Muscle layer of colon (tissue), 2 donors: Measurements from ENCODE around the gene FADS6.
"Not testable (repeated sequence)": the region's sequence is repeated elsewhere in the genome, so short reads cannot be mapped to it uniquely, and the experiment has no call there.

Experiments
- H3K27ac ChIP-seq: one replicate; pipeline ENCODE4 v1.7.0; 2013; ENCODE audit warnings: low read depth, mild to moderate bottlenecking, low read length, moderate library complexity
- H3K27me3 ChIP-seq, 2 donors: one replicate each; pipeline ENCODE4 v1.7.0; 2013; ENCODE audit warnings: low read length in 2 of 2, mild to moderate bottlenecking in 2 of 2; ENCODE audit not compliant: insufficient read depth in 2 of 2, control insufficient read depth in 1 of 2
- H3K36me3 ChIP-seq: one replicate; pipeline ENCODE4 v1.7.0; 2013; ENCODE audit warnings: mild to moderate bottlenecking, low read length; ENCODE audit not compliant: insufficient read depth
- H3K4me1 ChIP-seq: one replicate; pipeline ENCODE4 v1.7.0; 2013; ENCODE audit warnings: mild to moderate bottlenecking, low read length; ENCODE audit not compliant: insufficient read depth
- H3K4me3 ChIP-seq, 2 donors: one replicate each; pipeline ENCODE4 v1.7.0; 2013; ENCODE audit warnings: low read length in 2 of 2, low read depth in 1 of 2, mild to moderate bottlenecking in 1 of 2, moderate library complexity in 1 of 2
- H3K9ac ChIP-seq: one replicate; pipeline ENCODE4 v1.7.0; 2013; ENCODE audit warnings: low read length
- H3K9me3 ChIP-seq: one replicate; pipeline ENCODE4 v1.7.0; 2013; ENCODE audit warnings: mild to moderate bottlenecking, low read length
- donor health status: abdominal sarcoma.
- donor health status: Adenocarcinoma of cecum.

FADS6 gene

DNA sequence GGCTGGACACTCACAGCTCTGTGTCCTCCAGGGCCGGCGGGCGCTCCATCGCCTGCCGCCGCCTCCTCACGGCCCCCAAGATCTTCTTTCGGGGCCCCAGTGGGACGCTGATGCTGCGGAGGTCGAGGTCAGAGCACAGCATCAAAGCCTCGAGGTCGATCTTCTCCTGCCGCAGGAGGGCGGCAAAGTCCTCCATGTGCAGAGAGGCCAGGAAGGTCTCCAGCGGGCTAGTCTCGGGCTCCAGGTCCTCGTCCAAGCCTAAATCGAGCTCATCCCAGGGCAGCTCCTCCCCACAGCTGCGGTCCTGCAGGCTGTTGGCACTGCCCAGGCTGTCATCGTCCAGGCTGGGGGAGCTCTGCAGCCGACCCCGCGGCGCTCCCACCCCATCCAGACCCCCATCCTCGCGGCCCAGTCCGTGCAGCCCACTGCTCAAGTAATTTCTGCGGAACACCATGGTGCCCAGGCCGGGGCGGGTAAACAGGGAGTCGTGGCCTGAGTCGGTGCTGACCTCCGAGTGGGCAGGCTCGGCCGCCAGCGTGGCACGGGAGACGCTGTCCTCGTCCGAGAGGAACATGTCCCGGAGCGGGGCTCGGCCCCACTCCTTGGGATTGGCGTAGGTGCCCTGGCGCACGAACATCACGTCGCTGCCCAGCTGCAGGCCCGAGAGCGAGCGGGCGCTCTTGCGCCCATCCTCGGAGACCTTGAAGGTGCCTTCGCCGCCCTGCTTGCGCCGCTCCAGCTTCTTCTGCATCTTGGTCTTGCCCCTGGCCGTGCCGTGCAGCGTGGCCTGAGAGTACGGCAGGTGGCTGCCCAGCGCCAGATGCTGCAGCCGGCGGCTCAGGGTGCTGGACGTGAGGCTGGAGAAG, 26.2 kb upstream of the FADS6 start:
- Histone ChIP-seq H3K4me3 (no peak overlapping the region), H3K27ac (no peak overlapping the region), H3K27me3 (peaks cover 23 to 73% of the 10 kb centered on the region in 2 donors), H3K4me1 (no peaks in the 10 kb centered on the region), H3K36me3 (no peaks in the 10 kb centered on the region), H3K9me3 (no peaks in the 10 kb centered on the region), H3K9ac (no peak overlapping the region)

DNA sequence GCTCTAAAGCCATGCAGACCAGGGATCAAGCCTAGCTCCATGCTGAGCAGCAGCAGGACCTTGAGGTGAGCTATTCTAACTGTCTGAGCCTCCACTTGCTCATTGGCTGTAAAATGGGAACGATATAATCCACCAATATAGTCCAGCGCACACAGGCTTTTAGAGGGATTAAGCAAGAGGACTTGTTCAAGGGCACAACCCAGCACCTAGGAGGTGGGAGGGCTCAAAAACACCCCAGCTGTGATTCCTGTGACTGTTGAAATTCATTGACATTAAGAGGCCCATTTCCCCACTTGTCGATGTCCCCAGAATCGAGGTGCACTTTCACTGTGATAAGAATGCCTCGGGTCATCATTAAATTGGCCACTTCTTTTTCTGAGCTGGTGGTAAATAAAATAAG, 25.5 kb upstream of the FADS6 start:
- Histone ChIP-seq H3K9ac (no peak overlapping the region), H3K36me3 (no peaks in the 10 kb centered on the region), H3K27ac (no peak overlapping the region), H3K9me3 (no peaks in the 10 kb centered on the region), H3K4me3 (no peak overlapping the region), H3K4me1 (no peaks in the 10 kb centered on the region), H3K27me3 (peaks cover 18 to 66% of the 10 kb centered on the region in 2 donors)

DNA sequence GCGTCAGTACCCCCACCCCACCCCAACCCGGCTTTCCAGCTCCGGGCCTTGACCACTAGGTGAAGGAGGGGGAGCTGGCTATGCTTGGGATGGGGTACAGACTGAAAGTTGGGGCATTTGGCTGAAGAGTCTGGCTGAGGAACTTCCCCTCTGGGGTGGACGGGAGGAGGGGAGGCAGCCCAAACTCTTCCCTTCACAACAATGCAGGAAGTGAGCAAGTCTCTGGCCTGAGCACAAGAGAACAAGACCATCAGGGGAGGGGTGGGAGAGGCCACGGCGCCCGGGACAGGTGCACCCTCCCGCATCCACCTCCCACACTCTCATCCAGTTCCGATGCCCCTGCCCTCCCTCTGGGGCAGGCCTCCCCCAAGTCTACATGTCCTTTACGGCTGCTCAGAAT, 24.0 kb upstream of the FADS6 start:
- H3K4me1 ChIP-seq, result no peaks in the 10 kb centered on the region
- H3K9me3 ChIP-seq, result no peaks in the 10 kb centered on the region
- H3K36me3 ChIP-seq, result no peaks in the 10 kb centered on the region
- H3K9ac ChIP-seq, result no peak overlapping the region
- H3K4me3 ChIP-seq, result no peak overlapping the region
- H3K27ac ChIP-seq, result no peak overlapping the region
- H3K27me3 ChIP-seq, result peaks cover 13 to 51% of the 10 kb centered on the region in 2 donors

DNA sequence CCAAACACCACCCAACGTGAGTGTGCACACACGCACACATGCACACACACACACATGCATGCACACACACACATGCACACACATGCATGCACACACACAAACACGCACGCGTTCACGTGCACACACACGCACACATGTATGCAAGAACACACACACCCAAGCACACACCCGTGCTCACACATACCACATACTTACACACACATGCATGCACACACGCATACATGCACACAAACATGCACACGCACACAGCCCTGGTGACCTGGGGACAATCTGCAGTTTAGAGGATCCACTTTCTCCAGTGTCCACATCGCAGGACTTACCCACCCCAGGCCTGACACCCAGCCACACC, 23.4 kb upstream of the FADS6 start:
- peaks cover 10 to 47% of the 10 kb centered on the region in 2 donors for H3K27me3 ChIP-seq
- no peaks in the 10 kb centered on the region for H3K36me3 ChIP-seq
- no peaks in the 10 kb centered on the region for H3K9me3 ChIP-seq
- no peak overlapping the region for H3K27ac ChIP-seq
- H3K4me1 ChIP-seq, result no peaks in the 10 kb centered on the region
- no peak overlapping the region for H3K9ac ChIP-seq
- no peak overlapping the region for H3K4me3 ChIP-seq

DNA sequence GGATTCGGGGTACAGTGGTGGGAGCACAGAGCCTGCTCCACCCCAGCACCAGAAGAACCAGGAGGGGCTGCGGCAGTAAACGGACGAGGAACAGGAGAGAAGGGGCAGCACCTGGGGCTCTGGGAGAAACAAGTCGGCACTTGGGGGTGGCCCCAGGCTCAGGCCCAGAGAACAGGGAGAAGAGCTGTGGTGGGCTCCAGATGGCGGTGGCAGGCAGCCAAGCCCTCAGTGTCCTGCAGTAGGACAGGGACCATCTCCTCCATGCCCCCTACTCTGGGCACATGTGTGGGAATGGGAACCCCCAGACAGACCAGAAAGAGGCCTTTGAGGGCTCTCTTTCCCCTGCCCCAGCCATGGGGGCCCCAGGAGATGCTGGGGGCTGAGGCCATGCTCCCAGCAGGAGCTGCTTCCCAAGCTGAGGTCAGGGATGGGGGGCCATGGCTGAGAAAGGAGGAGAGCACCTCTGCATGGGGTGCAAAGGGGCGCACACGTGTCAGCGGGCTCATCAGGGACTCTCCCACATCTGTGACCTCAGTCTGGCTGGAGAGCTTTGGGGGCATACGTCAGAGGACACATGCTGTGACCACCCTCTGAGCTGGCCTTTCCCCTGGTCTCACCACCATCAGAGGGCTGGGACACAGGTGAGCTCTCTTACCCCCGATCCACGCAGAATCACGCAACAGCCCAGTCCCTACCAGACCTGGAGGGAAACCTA, 22.9 kb upstream of the FADS6 start:
- Histone ChIP-seq H3K36me3 (no peaks in the 10 kb centered on the region), H3K9ac (no peak overlapping the region), H3K9me3 (no peaks in the 10 kb centered on the region), H3K27ac (no peak overlapping the region), H3K4me3 (no peak overlapping the region), H3K27me3 (peaks cover 6 to 42% of the 10 kb centered on the region in 2 donors), H3K4me1 (no peaks in the 10 kb centered on the region)

DNA sequence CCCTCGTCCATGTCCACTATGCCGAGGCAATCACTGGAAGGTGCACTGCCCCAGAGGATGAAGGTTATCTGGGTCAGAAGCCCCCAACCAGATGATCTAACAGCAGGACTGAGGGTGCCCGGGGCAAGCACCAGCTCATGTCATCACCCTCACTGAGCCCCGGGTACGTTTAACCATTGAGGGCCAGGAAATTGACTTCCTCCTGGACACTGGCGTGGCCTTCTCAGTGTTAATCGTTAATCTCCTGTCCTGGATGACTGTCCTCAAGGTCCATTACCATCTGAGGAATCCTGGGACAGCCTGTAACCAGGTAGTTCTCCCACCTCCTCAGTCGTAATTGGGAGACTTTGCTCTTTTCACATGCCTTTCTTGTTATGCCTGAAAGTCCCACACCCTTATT, 18.0 kb upstream of the FADS6 start:
- not testable (repeated sequence) for H3K4me3 ChIP-seq

DNA sequence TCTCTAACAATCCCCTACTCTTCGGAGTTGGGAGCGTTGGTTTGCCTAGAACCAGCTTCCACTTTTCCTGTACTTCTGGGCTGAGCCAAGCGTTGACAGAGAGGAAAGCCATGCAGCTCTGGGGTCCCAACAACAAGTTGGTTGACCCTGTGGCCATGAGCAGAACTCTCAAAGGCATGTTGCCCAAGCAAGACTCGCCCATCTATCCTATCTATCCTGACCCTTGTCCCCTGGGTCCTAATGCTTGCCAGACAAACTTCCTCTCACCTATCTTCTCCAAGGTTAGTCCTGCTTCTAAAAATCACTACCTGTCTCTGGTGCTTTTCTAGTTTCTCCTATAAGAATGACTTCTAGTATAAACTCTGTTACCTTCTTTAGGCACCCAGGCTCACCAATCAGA, 15.7 kb upstream of the FADS6 start:
- not testable (repeated sequence) for H3K27ac ChIP-seq, H3K9ac ChIP-seq, H3K27me3 ChIP-seq, H3K36me3 ChIP-seq, H3K4me3 ChIP-seq, H3K9me3 ChIP-seq, H3K4me1 ChIP-seq

More for the DNA sequence above, 18.0 kb upstream of the FADS6 start:
- H3K27ac ChIP-seq, H3K9me3 ChIP-seq, H3K36me3 ChIP-seq, H3K9ac ChIP-seq, H3K4me1 ChIP-seq: not testable (repeated sequence)
- H3K27me3 ChIP-seq, result peaks cover 6 to 13% of the 10 kb centered on the region in 2 donors

DNA sequence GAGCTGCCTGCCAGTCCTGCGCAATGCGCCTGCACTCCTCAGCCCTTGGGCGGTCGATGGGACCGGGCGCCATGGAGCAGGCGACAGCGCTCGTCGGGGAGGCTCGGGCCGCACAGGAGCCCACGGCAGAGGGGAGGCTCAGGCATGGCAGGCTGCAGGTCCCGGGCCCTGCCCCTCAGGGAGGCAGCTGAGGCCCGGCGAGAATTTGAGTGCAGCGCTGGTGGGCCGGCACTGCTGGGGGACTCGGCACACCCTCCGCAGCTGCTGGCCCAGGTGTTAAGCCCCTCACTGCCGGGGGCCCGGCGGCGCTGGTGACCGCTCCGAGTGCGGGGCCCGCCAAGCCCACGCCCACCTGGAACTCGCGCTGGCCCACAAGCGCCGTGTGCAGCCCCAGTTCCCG, 13.6 kb upstream of the FADS6 start:
- H3K36me3 ChIP-seq, result no peaks in the 10 kb centered on the region
- no peaks in the 10 kb centered on the region for H3K9me3 ChIP-seq
- no peak overlapping the region for H3K27ac ChIP-seq
- no peaks in the 10 kb centered on the region for H3K4me1 ChIP-seq
- no peak overlapping the region for H3K9ac ChIP-seq
- H3K27me3 ChIP-seq, result peaks cover 0 to 17% of the 10 kb centered on the region in 2 donors
- H3K4me3 ChIP-seq, result no peak overlapping the region

DNA sequence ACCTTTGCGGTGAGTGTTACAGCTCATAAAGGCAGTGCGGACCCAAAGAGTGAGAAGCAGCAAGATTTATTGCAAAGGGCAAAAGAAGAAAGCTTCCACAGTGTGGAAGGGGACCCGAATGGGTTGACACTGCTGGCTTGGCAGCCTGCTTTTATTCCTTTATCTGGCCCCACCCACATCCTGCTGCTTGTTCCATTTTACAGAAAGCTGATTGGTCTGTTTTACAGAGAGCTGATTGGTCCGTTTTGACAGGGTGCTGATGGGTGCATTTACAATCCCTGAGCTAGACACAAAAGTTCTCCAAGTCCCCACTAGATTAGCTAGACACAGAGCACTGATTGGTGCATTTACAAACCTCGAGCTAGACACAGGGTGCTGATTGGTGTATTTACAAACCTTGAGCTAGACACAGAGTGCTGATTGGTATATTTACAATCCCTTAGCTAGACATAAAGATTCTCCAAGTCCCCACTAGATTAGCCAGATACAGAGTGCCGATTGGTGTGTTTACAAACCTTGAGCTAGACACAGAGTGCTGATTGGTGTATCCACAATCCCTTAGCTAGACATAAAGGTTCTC, 12.9 kb upstream of the FADS6 start:
- H3K4me1 ChIP-seq, H3K36me3 ChIP-seq, H3K27ac ChIP-seq, H3K4me3 ChIP-seq, H3K9me3 ChIP-seq, H3K9ac ChIP-seq: not testable (repeated sequence)
- H3K27me3 ChIP-seq, result peaks cover 0 to 20% of the 10 kb centered on the region in 2 donors

DNA sequence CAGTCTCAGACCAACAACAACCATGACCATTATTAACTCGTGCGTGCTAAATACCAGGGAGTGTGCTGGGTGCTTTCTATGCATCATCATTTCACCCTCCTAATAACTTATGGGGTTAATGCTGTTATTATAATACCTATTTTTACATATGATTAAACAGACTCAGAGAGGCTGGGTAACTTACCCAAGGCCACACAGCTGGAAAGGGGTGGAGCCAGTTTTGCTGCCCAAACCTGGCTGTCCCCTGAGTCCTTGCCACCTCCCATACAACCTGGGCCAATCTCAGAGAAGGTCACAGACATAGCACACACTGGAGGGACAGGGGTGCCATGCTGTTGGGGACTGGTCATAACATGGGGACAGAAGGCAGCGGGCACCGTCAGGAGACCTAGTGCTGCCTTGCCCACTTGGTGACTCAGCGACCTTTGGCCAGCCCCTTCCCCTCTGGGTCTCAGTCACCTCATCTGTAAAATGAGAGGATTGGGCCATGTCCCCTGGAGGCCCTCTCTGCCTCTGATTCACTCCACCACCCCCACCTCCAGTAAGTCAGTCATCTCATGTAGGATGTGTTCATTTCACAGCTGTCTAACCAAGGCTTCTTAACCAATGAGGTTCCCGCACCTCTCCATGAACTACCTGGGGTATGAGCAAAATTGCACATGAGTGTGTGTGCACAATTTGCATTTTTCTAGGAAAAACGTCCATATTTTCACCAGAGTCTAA, 11.4 kb upstream of the FADS6 start:
- Histone ChIP-seq H3K9ac (no peak overlapping the region), H3K4me1 (no peaks in the 10 kb centered on the region), H3K4me3 (no peak overlapping the region), H3K9me3 (no peaks in the 10 kb centered on the region), H3K27ac (no peak overlapping the region), H3K36me3 (no peaks in the 10 kb centered on the region), H3K27me3 (peaks cover 0 to 25% of the 10 kb centered on the region in 2 donors)

DNA sequence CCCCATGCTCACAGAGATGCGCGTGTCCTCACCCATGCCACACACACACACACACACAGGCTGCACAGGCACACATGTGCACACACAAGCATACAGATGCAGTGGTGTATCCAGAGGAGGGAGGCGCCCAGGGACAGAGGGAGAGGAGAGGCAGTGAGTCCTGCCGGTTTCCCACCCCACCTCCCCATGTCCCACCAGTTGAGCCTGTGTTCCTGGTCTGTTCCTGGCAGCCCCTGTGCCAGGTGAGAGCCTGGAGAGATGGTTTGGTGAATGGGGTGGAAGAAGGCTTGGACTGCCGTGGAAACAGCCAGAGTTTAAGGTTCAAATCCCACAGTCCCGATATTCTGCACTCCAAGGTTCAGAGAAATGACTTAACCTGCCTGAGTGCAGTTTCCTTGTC, 10.2 kb upstream of the FADS6 start:
- Histone ChIP-seq H3K36me3 (no peaks in the 10 kb centered on the region), H3K4me3 (no peak overlapping the region), H3K4me1 (no peaks in the 10 kb centered on the region), H3K9ac (no peak overlapping the region), H3K9me3 (no peaks in the 10 kb centered on the region), H3K27ac (no peak overlapping the region), H3K27me3 (peaks cover 0 to 25% of the 10 kb centered on the region in 2 donors)
